Neural cell (in vitro differentiated cells): ENCODE results near the gene SERGEF.

Experiments
- CTCF ChIP-seq: fragments of 450-650 bp; IDR thresholded peaks from 2 replicates; pipeline ENCODE4 v1.5.1; 2014; ENCODE audit warnings: antibody characterized with exemption, mild to moderate bottlenecking, moderate library complexity; ENCODE audit not compliant: poor library complexity, severe bottlenecking
- EP300 ChIP-seq: fragments of 450-650 bp; conservative IDR thresholded peaks from 2 replicates; pipeline ENCODE4 v1.6.1; 2014; ENCODE audit warnings: antibody characterized with exemption, mild to moderate bottlenecking, moderate library complexity; ENCODE audit not compliant: poor library complexity, severe bottlenecking

GRCh38 chr11:17992916-17993315 lies 19.9 kb downstream of the SERGEF start:
- no peak for TF ChIP-seq EP300
- TF ChIP-seq CTCF = no peak
